Cardiac muscle cell (in vitro differentiated cells and primary cell): ENCODE data around the gene C1orf21. TPM values are rescaled to one million over a fixed set of nuclear protein-coding genes. Genes with fewer than 3 reads are reported as not detected.
A peak's percentile ranks its signal among the peaks of the same experiment; 100 is the strongest.

ENCODE experiments used
- DNase-seq, 2 donors: peaks; one replicate each; pipeline versions ENCODE4 v3.0.0 to v3.0.0-alpha.2; 2010 to 2017; ENCODE audit warnings: low read depth in 1 of 2, low spot score in 1 of 2
- H3K27ac ChIP-seq: fragments of 200-600 bp; sonication (generic); 2 replicates; pipeline ENCODE4 v1.5.1; 2016
- H3K27me3 ChIP-seq: fragments of 200-600 bp; sonication (generic); 2 replicates; pipeline ENCODE4 v1.6.0; 2016; ENCODE audit warnings: control low read depth
- H3K36me3 ChIP-seq: fragments of 200-600 bp; sonication (generic); 2 replicates; pipeline ENCODE4 v1.5.1; 2016; ENCODE audit warnings: control low read depth
- H3K4me1 ChIP-seq: fragments of 200-600 bp; sonication (generic); 2 replicates; pipeline ENCODE4 v1.8.1; 2017; ENCODE audit warnings: low read depth, mild to moderate bottlenecking, mixed run types
- H3K4me3 ChIP-seq: fragments of 200-600 bp; sonication (generic); 2 replicates; pipeline ENCODE4 v1.5.1; 2016; ENCODE audit warnings: mild to moderate bottlenecking
- H3K9me3 ChIP-seq: fragments of 200-600 bp; sonication (generic); 2 replicates; pipeline ENCODE4 v1.5.1; 2017; ENCODE audit warnings: low read depth, mild to moderate bottlenecking, control low read depth
- polyA plus RNA-seq: library from polyadenylated mRNA; unstranded; fragments of >200 nt; fragmentation: Nextera tagmentation; extraction: Ambion mirVana; gene quantifications from 2 replicates; pipeline ENCODE4 v1.2.1, GENCODE V29; 2016
- total RNA-seq: library from RNA; depleted of rRNA; stranded (reverse); fragments of >200 nt; gene quantifications from 2 replicates; pipeline ENCODE4 v1.2.3, GENCODE V29; 2016
- TF ChIP-seq, protein P1 (sequence below): IDR thresholded peaks from 2 replicates; pipeline ENCODE4 v1.5.1; 2012; ENCODE audit warnings: low read depth, mild to moderate bottlenecking, low read length

C1orf21 gene
- total and polyA plus RNA-seq, 2 experiments from 2014 or later = 10.9 to 26.8 TPM

DNA sequence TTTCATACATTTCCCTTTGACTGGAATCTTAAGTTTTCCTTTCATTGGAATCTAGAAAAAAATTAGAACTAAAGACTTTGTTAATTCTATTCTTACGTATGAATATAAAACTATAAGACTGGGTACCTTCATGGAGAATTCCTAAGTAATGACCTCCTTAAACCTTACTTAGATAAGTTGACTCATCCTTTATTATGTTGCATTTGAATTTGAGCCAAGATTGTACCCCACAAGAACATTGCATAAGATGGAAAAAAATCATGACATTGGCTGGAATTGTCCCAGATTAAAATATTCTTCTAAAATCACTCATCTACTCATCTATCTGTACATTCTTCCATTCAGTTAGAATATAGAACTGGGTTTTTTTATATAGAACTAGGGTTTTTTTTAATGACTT is 137.4 kb downstream of the C1orf21 start:
- Histone ChIP-seq H3K4me3 (no peak overlapping the region), H3K4me1 (no peaks in the 10 kb centered on the region), H3K27ac (no peak overlapping the region), H3K9me3 (no peaks in the 10 kb centered on the region), H3K27me3 (no peaks in the 10 kb centered on the region), H3K36me3 (no peaks in the 10 kb centered on the region)
- TF ChIP-seq, protein P1, sequence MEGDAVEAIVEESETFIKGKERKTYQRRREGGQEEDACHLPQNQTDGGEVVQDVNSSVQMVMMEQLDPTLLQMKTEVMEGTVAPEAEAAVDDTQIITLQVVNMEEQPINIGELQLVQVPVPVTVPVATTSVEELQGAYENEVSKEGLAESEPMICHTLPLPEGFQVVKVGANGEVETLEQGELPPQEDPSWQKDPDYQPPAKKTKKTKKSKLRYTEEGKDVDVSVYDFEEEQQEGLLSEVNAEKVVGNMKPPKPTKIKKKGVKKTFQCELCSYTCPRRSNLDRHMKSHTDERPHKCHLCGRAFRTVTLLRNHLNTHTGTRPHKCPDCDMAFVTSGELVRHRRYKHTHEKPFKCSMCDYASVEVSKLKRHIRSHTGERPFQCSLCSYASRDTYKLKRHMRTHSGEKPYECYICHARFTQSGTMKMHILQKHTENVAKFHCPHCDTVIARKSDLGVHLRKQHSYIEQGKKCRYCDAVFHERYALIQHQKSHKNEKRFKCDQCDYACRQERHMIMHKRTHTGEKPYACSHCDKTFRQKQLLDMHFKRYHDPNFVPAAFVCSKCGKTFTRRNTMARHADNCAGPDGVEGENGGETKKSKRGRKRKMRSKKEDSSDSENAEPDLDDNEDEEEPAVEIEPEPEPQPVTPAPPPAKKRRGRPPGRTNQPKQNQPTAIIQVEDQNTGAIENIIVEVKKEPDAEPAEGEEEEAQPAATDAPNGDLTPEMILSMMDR = no peak
- DNase-seq = peak in 1 of 2 donors; percentile 33

GRCh38 chr1:184527402-184527801 is 140.6 kb downstream of the C1orf21 start:
- Histone ChIP-seq H3K4me3 (no peak overlapping the region), H3K27ac (no peak overlapping the region), H3K4me1 (no peaks in the 10 kb centered on the region), H3K36me3 (no peaks in the 10 kb centered on the region), H3K9me3 (no peaks in the 10 kb centered on the region), H3K27me3 (no peaks in the 10 kb centered on the region)
- TF ChIP-seq, protein P1 = no peak
- DNase-seq = no peak

DNA sequence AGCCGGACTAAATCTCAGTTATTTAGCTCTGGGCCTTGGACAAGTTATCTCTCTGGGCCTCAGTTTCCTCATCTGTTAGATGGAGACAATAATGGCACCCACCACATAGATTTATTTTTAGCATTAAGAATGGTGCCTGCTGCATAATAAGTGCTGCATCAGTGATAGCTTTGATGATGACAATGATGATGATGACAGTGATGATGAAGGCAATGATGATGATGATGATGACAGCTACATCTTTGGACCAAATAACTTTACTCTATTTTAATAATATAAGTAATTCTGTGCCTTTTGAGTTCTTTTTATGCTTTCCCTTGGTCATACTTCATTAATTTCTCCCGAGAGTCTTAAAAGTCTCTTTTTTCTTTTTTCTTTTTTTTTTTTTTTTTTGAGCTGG is 143.4 kb downstream of the C1orf21 start:
- DNase-seq = no peak
- TF ChIP-seq, protein P1 = no peak
- H3K9me3 ChIP-seq = no peaks in the 10 kb centered on the region

DNA sequence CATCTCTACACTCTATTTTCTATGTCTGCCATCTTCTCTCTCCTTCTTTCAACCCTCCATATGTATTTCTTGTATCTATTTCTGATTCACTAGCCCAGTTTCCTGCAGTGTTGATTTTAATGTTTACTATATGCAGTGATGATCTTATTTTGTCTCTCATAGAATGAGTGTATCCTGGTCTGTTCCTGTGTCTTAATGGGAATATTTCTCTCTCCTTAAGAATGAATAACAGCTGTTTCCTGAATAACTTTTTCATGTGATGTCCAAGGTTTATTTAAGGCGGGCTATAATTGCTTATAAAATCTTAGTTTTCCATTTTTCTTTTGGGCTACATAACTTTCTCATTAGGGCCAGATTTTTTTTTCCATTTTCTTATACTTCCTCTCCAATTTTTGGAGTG is 144.5 kb downstream of the C1orf21 start:
- no peak overlapping the region for H3K27ac ChIP-seq
- H3K36me3 ChIP-seq = no peaks in the 10 kb centered on the region
- no peaks in the 10 kb centered on the region for H3K27me3 ChIP-seq
- H3K4me1 ChIP-seq = no peaks in the 10 kb centered on the region
- H3K4me3 ChIP-seq = no peak overlapping the region
- no peaks in the 10 kb centered on the region for H3K9me3 ChIP-seq
- DNase-seq = no peak
- TF ChIP-seq, protein P1 = no peak

More for the DNA sequence above, 143.4 kb downstream of the C1orf21 start:
- no peaks in the 10 kb centered on the region for H3K27me3 ChIP-seq
- H3K4me3 ChIP-seq = no peak overlapping the region
- H3K36me3 ChIP-seq = no peaks in the 10 kb centered on the region
- H3K27ac ChIP-seq = no peak overlapping the region
- H3K4me1 ChIP-seq = no peaks in the 10 kb centered on the region

GRCh38 chr1:184532199-184532598 is 145.4 kb downstream of the C1orf21 start:
- no peaks in the 10 kb centered on the region for H3K9me3 ChIP-seq
- DNase-seq = no peak
- H3K27ac ChIP-seq = no peak overlapping the region
- no peaks in the 10 kb centered on the region for H3K36me3 ChIP-seq
- no peak overlapping the region for H3K4me3 ChIP-seq
- TF ChIP-seq, protein P1 = no peak
- H3K27me3 ChIP-seq = no peaks in the 10 kb centered on the region
- H3K4me1 ChIP-seq = no peaks in the 10 kb centered on the region

DNA sequence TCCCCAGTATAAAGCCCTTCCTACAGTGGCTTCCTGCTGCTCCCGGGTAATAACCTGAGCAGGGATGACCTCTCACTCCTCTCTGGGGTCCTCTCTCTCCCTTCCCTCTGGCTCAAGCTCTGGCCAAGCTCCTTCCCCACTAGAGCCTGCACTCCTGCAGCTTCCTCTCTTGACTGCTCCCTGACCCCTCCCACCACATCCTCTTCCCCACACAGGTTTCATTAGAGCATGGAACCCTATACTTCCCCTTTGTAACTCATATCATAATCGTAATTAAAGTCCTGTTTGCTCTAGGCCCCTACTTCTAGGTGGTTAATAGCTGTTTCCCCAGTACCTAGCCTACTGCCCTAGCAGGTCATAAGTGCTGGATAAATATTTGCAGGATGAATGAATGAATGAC is 146.2 kb downstream of the C1orf21 start:
- no peak for DNase-seq
- Histone ChIP-seq H3K4me3 (no peak overlapping the region), H3K4me1 (no peaks in the 10 kb centered on the region), H3K36me3 (no peaks in the 10 kb centered on the region), H3K27me3 (no peaks in the 10 kb centered on the region), H3K27ac (no peak overlapping the region), H3K9me3 (no peaks in the 10 kb centered on the region)
- TF ChIP-seq, protein P1 = no peak
